ENCODE results near the gene ABCA13.
"Not testable (repeated sequence)": the region's sequence is repeated elsewhere in the genome, so short reads cannot be mapped to it uniquely, and the experiment has no call there.

The ABCA13 gene

DNA sequence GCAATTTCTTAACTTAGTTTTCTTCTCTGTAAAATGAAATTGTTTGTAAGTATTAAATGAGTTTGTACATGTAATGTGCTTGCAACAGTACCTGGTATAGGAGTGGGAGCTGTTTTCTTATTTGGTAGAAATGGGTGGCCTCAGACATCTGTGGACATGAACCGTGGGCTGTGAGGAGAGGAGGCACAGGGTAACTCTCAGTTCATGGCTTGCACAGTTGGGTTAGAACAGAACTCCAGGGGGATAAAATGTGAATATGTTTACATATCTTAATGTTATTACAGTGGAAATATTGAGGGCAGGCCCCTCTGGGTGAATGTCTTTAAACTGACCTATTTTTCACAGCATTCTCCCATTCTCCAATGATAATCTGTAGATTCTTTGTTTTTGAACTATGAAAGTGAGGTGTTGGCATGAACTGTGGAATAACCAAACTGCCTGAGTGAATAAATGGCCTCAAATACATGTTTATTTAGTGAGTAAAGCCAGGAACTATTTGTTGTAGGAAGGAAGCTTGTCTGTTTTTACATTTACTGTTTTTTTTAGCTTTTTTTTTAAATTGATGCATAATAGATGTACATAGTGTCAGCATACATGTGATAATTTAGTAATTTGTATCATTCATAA, 2.6 kb downstream of the ABCA13 start:
- DNase-seq (no peak), ATAC-seq (no peak)

DNA sequence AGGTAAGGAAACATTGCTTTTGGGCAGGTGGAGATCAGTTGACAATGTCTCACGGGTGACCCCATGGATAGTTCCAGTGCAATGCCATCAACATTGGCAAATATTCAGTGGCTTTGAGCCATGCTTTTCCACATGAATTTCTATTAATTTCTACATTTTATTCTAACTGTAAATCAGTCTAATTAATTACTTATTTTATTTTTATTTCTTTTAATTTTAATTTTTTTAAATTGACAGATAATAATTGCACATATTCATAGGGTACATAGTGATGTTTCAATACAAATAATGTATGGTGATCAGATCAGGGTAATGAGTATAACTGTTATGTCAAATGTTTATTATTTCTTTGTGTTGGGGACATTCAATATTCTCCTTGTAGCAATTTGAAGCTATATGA, 3.8 kb downstream of the ABCA13 start:
- no peak for DNase-seq
- ATAC-seq, result no peak

DNA sequence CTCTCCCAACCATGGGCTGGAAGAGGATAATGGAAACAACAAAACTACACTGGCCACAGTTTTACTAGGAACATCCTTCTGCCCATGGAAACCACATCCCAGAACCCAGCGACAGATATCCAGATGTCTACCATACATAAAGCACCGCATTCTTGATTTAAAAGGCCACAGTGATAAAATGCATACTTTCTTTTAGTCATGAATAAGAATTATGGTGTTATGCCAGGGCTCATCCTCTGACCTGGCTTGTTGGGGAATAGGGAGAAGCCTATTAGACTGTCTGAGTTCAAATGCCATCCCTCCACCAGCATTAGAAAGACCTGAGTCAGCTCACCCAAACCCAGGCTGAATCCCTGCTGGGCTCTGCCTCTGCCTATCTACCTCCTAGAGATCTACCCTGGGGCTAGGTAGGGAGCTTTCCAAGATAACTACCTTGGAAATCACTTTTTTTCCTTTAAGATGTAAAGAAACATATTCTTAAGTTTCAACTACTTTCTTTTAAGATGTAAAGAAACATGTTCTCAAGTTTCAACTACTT, 5.2 kb downstream of the ABCA13 start:
- ATAC-seq, result no peak

DNA sequence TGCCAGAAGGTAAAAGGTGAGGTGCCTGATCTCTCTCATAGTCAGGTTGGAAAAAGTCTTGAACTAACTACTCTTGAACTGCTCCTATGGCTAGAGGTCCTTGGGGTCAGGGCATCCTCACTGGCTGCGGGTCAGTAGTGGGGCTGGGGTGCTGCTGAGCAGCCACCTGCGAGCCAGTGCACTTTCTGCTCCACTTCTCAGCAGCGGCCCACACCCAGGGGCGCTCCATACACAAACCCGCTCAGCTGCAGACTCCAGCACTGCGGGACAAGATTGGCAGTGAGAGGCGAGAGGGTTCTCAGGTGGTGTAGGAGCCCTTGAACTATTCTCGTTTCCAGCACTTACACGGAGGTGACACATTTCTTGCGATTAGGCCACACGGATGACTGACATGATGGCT, 6.0 kb downstream of the ABCA13 start:
- no peak for DNase-seq
- ATAC-seq, result no peak

More for the DNA sequence above, 5.2 kb downstream of the ABCA13 start:
- DNase-seq, result no peak

DNA sequence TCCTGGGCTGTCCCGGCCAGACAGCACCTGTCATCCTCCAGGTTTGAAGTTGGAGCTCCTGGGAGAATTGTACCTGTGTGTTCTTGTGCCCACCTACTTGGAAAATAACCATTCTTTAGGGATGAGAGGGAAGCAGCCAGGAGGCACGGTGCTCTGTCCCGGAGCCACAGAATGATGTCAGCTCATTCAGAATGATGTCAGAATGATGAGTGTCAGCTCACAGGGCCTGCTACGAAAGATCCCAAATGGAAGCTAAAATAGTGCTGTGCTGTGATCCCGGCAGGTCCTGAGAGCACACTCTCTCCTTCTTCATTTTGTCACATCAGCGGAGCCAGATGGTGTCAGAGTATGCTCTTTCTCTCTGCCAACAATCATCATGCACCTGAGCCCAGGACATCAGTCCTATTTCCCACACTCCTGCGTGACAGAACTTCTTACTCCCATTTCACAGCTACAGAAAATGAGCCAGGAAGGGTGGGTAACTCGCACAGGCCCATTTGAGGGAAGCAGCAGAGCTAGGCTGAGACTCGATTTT, 8.3 kb downstream of the ABCA13 start:
- no peak for ATAC-seq
- no peak for DNase-seq

DNA sequence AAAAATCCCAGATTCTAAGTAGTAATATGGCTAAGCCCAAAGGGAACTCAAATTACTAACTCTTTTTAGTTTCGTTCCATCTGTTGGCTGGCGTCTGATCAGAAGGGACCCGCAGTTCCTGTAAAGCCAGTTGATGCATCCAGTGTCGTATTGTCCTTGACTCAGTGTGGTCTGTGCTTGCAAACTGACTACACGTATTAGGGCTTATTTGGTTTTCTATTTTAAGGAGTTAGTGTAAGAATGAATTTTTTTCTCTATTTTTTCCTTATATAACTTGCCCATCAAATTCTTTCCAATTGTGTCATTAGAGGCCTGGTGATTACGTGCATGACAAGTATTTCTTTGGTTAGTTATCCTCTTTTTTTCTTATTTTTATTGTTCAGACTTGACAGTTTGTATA, 9.7 kb downstream of the ABCA13 start:
- DNase-seq, result no peak
- ATAC-seq, result no peak

DNA sequence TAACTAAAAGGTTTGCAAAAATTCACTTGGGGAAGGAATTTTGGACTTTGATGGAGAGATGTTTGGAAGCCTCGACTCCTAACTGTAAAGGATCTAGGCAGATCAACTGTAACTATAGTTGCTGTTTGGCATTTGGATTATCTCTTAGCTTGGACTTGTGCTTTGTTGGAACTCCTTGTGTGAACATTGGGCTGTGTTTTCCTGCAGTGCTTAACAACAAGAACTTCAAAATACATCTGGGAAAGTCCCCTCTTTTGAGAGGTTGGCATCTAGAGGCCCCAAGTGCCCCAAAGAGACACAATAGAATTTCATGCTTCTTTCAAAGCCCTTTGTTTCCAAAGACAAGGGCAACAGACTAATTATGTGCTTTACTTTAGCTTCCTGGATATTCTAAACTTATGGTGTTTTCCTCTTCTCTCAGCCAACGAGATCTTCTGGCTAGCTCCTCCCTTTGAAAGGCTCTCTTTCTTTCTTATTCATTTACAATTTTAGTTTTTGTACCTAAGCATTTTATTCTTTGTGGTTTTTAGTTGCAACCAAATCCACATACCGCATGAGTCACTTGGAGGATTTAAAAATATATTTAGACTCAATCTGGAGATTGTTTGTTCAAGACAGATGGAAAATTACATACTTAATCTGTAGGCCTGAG, 11.6 kb downstream of the ABCA13 start:
- ATAC-seq (no peak), DNase-seq (no peak)

DNA sequence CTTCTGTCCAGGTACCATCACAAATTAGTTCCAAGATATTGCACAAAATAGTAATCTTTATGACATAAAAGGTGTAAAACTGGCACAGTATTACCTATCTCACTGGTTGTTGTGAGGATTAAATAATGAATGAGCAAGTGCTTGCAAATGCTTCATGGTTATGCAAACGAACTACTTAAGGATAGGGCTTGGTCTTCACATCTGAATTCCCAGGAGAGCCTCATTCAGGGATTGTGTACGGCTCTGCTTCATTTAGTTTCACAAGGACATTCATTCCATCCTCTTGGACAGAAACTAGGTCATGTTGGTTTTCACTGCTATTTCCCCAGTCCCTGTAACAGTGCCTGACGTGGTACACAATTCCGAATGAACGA, 12.1 kb downstream of the ABCA13 start:
- ATAC-seq (no peak), DNase-seq (no peak)

DNA sequence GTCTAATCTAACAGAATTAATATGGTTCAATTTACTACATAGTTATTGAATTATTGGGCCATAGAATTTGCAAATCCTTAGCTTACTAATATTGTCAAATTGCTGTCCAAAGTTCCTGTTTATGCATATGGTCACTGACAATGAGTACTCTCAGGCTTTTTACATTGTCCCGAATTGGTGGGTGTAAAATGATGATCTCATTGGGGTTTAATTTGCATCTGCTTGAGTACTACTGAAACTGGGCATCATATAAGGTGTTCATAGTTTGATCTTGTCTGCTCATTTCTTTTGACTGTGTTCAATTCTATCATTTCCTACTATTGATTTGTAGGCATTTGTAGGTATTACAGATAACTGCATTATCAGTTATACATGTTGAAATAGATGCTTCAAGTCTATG, 12.7 kb downstream of the ABCA13 start:
- ATAC-seq (no peak), DNase-seq (no peak)

DNA sequence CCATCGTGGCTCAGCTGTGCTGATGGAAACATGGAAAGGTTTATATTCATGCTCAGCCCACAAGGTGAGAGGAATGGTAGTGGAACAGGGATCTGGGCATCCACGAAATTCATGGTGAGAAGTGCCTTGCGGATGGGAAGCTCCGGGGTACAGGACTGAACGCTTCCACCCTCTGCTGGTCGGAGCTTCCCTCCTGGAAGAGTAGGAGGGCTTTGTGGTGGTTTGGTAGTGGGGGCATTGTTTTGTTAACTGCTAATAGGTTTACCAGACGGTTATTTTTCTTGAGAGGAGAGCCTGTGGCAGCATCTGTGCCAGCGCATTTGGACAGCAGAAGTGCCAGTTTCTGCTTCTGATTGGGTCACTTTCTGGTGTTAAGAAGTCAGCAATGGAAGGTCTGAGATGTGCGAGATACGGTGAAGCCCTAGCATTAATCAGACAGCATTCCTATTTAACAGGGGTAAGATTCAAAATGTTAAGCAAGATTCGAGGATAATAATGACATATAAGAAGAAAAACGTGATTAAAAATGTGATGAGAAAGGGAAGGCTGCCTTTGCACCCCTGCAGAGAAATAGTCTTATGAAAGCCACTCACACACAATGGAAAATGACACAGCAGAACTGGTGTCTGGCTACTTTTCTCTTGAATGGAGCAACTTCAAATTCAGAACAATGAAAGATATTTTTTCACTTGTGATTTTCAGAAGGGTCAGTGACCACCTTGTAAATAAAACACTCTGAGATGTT, 17.7 kb downstream of the ABCA13 start:
- ATAC-seq, result no peak
- DNase-seq, result no peak

DNA sequence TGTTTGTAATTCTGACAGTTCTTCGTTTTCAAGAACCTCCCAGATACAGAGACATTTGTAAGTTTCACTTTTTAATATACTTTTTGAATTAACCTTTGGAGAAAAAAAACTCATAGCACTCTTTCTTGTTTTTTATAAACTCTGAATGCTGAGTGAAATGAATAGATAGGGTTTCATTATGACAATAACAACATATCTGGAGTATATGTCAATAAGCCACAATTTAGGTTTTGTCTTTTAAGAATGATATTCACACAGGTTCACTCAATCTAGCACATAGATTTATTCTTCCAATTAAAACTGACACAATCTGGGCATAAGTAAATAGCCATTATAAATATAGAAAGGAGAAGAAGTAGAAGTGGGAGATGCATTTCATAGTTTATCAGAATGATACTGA, 21.7 kb downstream of the ABCA13 start:
- DNase-seq (no peak), ATAC-seq (no peak)

DNA sequence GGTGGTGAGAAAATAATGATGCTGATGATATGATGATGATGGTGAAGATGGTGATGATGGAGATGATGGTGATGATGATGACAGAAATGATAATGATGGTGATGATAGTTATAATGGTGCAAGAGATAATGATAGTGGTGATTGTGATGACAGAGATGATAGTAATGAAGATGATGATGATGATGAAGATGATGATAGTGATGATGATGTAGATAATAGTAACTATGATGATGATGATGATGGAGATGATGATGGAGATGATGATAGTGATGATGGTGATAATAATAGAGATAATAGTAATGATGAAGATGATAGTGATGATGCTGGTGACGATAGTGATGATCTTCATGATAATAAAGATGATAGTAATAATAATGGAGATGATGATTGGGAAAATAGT, 22.2 kb downstream of the ABCA13 start:
- DNase-seq (no peak), ATAC-seq (no peak)

DNA sequence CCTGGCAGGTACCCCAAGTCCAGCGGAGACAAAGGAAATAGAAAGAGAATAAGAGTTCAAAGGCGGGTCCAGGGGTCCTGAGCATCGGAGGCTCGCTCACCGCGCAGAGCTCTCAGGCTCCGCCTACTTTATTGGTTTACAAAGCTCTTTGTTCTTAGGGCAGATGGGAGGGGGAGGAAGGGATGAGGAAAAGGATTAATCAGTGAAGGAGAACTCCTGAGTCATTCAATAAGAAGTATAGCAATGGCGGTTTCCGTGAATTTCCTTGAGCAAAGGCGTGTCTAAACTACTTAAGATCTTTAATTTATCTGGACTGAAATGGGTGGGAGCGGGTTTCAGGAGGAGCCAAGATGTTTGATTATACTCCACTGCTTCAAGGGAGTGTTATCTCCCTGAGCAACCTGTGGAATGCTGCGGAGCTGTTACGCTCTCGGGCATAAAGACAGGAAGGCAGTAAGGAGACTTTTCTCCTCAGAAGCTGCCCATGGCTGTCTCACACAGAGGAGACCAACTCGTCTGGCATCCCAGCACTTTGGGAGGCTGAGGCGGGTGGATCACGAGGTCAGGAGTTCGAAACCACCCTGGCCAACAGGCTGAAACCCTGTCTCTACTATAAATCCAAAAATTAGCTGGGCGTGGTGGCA, 29.8 kb downstream of the ABCA13 start:
- ATAC-seq, DNase-seq: not testable (repeated sequence)

DNA sequence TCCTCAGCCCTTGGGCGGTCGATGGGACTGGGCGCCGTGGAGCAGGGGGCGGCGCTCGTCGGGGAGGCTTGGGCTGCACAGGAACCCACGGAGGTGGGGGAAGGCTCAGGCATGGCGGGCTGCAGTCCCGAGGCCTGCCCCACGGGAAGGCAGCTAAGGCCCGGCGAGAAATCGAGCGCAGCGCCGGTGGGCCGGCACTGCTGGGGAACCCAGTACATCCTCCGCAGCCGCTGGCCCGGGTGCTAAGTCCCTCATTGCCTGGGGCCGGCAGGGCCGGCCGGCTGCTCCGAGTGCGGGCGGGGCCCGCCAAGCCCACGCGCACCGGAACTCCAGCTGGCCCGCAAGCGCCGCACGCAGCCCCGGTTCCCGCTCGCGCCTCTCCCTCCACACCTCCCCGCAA, 31.7 kb downstream of the ABCA13 start:
- not testable (repeated sequence) for DNase-seq, ATAC-seq

DNA sequence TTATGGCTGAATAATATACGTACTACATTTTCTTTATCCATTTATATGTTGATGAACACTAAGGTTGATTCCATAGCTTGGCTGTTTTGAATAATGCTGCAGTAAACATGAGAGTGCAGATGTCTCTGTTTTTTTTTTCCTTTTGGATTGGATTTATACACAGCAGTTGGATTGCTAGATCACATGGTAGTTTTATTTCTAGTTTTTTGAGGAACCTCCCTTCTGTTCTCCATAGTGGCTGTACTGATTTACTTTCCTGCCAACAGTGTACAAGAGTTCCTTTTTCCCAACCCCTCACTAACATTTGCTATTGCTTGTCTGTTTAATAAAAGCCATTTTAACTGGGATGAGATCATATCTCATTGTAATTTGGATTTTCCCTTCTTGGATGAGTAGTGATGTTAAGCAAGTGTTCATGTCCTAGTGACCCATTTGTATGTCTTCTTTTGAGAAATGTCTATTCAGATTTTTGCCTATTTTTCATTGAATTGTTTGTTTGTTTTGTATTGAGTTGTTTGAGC, 36.0 kb downstream of the ABCA13 start:
- ATAC-seq (no peak), DNase-seq (no peak)

DNA sequence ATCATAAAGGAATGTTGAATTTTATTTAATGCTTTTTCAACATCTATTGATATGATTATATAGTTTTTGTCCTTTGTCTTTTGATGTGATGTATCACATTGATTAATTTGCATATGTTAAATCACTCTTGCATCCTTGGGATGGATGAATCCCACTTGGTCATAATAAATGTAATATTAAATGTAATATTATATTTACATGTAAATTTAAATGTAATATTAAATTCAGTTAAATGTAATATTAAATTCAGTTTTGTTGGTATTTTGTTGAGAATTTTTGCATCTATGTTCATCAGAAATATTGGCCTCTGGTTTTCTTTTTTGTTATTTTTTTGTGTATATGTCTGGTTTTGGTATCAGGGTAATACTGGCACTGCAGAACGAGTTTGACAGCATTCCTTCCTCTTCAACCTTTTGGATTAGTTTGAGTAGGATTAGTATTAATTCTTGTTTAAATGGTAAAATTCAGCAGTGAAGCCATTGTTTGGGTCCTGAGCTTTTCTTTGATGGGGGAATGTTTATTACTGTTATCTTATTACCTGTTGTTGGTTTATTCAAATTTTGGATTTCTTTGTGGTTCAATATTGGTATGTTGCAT, 37.8 kb downstream of the ABCA13 start:
- no peak for DNase-seq
- no peak for ATAC-seq

DNA sequence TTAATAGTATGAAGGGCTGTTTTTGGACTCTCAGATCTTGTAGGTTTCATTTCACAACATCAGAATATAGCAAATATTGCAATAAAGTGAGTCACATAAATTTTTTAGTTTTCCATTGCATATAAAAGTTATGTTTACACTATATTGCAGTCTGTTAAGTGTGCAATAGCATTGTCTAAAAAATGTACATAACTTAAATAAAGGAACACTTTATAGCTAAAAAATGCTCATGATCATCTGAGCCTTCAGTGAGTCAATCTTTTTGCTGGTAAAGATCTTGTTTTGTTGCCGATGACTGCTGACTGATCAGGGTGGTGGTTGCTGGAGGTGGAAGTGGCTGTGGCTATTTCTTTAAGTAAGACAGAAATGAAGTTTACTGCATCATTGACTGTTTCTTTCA, 42.0 kb downstream of the ABCA13 start:
- no peak for ATAC-seq
- no peak for DNase-seq

DNA sequence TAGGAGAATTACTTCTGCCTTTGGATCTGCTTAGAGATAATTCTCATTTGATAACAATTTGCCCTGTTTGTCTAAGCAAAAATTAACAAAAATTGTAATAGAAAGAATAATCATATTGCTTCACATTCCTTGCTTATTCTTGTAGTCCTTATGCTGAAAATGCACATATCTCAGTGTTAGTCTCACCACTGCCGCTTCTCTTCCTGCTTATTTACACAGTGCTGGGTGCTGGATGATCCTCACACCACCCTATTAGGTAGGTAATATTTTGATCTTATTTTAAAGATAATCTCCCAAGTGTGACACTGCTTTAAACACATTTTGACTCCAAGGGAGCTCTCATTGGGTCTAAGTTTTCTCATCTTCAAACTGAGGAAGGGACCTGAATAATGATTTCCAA, 46.0 kb downstream of the ABCA13 start:
- DNase-seq (no peak), ATAC-seq (no peak)

DNA sequence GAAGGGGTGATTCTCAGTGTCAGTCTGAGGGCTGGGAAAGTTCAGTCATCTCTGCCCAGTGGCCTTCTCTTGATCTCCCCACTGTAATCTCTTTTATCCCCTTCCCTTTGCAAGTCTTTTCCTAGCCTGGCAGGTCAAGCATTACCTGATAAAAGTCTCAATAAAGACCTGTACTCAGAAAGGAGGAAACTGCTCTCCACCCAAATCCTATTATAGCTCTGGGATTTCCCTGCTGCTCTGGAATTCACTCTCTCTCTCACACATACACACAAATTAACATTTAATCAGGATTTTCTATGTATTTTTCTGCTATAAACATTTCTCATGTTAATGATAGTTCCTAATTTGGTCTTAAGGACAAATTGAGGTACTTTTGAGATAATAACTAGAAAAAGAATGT, 46.5 kb downstream of the ABCA13 start:
- no peak for ATAC-seq
- no peak for DNase-seq

DNA sequence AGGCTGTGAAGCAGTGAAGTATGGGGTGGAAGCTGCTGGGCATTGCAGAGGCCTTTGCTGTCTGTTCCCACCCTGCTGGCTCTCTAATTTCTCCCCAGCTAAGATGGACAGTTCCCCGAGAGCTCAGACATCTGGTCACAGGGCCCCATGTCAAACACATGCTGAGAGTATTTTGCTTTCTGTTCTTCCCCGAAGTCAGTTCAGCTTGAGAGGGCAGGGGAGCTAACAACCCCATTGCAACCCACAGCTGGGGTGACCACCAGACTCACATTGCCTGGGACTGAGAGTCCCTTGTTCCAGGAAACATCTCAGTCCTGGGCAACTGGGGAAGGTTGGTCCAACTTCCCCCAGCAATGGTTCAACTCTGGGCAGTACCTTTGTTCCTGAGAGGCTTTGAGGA, 52.8 kb downstream of the ABCA13 start:
- DNase-seq, result no peak
- no peak for ATAC-seq

DNA sequence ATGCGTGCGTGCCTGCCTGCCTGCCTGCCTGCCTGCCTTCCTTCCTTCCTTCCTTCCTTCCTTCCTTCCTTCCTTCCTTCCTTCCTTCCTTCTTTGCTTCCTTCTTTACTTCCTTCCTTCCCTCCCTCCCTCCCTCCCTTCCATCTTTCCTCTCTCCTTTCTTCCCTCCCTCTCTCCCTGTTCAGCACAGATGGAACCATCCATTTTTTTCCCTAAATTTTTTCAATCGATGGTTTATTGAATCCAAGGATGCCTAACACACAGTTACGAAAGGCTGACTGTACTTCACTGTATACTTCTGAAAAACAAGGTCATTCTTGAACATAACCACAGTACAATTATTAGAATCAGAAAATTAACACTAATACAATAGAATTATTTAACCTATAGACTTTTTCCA, 53.8 kb downstream of the ABCA13 start:
- ATAC-seq (no peak), DNase-seq (no peak)

DNA sequence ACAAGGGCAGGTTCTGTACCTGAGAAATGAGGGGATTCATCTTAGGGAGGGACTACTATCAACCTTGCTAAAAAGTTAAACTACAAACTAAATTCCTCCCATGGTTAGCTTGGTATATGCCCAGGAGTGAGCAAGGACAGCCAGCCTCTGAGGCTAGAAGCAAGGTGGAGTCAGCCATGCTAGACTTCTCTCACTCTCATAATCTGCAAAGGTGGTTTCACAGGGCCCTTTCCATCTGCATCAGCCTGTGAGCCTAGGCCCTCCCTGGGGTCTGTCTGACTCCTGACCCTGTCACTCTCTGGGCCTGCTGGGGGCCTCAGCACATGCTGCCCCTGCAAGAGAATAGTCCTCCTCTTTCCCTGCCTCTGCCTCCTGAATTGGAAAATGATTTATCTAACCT, 66.1 kb downstream of the ABCA13 start:
- no peak for DNase-seq
- ATAC-seq, result no peak

All from stimulated activated naive CD8-positive, alpha-beta T cell treated with anti-CD3 and anti-CD28 coated beads, Interleukin-15, Interleukin-2, amounts not matched to agents 100 U/mL and 50 U/mL, for 24 hours (primary cell).